NCI-H2227 treated with DMSO at 0.1 percent for 48 hours (cell line): ENCODE data around the gene INPP1.
"Not testable (repeated sequence)": the region's sequence is repeated elsewhere in the genome, so short reads cannot be mapped to it uniquely, and the experiment has no call there.

Source experiments
- DNase-seq: peaks from one replicate; lab custom pipeline; 2025; lab: John Stamatoyannopoulos, UW

The INPP1 gene

DNA sequence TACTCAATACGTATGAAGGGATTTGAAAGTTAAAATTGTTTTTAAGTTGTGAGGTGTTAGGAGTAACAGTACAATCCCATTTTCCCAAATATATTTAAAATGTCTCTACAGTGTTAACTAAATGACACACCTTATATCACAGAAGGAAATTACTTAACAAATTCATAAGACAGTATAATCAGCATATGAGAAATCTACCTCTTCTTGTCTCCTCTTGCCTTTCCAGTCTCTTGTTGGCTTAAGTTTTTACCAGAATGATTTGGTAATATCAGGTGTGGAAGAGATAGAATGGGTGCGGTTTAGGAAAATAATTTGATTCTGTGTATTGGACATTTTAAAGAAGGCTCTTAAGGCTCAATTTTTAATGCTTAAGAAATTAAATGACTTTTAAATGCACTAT, 9.5 kb upstream of the INPP1 start:
- no peak for DNase-seq

DNA sequence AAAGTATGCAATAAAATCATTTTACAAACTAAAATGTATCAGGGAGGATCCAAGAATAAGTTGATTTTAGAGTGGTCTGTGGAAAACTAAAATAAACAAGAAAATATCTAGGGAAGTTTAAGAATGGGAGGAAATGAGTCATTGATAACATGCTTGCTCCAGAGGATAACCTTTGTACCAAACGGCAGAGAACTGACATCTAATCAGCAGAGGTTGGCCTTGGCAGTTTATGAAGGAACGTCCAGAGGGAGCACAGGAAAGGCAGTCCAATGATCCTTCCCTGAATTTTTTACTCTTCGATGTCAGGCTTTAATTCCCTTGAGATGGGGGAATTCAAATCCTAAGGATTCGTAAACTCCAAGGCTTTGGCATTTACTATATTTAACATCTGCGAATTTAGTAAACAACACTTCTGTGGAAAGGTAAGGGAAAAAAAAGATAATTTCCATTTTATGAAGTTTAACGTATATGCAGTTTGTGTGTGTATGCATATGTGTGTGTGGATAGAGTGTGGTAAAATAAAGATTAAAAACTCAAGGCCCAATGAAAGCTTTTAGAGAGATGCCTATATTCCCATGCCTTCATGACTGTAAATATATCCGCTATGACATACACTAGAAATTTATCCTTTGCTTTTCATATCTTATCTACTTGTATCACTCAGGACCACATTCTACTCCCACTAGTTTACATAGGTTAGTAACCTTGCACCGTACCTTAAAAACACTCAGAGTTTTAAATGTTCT, 8.7 kb upstream of the INPP1 start:
- DNase-seq = no peak

DNA sequence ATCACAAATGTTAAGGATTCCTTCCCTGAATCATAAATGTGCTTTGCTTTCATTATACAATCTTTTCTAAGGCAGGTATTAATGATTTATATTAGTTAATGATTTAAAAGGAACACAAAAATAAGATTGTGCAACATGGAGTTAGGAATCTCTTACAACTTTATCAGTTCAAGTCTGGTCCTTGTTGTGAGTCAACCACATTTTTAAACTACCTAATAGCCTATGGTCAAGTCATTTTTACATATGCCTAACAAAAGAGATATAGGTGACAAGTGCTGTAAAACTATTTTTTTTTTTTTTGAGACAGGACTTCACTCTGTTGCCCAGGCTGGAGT, 8.2 kb upstream of the INPP1 start:
- no peak for DNase-seq

DNA sequence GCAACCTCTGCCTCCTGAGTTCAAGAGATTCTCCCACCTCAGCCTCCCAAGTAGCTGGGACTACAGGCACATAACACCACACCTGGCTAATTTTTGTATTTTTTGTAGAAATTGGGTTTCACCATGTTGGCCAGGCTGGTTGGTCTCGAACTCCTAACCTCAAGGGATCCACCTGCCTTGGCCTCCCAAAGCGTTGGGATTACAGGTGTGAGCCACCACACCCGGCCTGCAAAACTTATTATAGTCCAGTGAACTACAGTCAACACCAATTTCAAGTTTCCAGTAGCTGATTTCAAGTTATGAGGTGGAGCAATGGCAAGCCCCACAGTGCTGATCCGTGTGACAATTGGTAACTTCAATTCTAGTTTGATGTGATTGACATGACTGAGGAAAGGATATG, 7.8 kb upstream of the INPP1 start:
- DNase-seq = not testable (repeated sequence)

DNA sequence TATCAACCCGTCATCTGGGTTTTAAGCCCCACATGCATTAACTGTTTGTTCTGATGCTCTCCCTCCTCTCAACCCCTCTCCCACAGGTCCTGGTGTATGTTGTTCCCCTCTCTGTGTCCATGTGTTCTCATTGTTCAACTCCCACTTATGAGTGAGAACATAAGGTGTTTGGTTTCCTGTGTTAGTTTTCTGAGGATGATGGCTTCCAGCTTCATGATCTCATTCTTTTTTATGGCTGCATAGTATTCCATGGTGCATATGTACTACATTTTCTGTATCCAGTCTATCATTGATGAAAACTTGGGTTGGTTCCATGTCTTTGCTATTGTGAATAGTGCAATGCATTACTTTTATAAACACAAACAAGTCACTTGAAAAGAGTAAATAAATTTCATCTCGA, 7.0 kb upstream of the INPP1 start:
- DNase-seq = no peak

DNA sequence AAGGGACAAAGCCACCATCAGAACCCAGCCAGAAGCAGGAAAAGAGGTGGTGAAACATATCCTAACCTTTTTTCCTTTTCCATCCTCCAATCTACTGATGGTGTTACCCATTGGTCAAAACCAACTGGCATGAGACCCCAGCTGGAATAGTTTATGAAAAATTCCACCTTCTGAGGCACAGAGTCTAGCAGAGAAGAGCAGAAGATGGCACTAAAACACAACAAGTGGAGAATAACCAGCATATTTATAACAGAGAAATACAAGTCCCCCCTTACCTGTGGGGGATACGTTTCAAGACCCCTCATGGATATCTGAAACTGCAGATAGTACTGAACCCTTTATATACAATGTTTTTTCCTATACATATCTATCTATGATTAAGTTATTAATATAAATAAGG, 4.9 kb upstream of the INPP1 start:
- no peak for DNase-seq

DNA sequence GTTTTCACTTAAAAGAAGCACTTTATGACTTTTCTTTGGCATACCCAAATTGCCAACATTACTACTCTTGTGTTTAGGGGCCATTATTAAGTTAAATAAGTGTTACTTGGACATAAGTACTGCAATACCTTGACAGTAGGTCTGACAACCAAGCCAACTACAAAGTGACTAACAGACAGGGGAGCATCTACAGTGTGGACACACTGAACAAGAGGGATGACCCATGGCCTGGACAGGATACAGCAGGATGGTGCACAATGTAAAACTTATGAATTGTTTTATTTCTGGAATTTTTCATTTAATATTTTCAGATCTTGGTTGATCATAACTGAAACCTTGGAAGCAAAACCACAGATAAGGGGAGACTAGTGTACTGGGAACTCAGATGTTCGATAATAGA, 4.0 kb upstream of the INPP1 start:
- no peak for DNase-seq

DNA sequence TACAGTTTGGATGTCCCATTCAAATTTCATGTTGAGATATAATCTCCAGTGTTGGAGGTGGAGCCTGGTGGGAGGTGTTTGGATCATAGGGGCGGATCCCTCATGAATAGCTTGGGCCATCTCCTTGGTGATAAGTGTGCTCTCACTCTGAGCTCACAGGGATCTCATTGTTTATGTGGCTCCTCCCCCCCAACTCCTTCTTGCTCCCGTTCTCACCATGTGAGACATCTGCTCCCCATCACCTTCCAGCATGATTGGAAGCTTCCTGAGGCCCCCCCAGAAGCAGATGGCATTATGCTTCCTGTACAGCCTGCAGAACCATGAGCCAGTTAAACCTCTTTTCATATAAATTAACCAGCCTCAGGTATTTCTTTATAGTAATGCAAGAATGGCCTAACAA, 3.0 kb upstream of the INPP1 start:
- peak; percentile 26 for DNase-seq

DNA sequence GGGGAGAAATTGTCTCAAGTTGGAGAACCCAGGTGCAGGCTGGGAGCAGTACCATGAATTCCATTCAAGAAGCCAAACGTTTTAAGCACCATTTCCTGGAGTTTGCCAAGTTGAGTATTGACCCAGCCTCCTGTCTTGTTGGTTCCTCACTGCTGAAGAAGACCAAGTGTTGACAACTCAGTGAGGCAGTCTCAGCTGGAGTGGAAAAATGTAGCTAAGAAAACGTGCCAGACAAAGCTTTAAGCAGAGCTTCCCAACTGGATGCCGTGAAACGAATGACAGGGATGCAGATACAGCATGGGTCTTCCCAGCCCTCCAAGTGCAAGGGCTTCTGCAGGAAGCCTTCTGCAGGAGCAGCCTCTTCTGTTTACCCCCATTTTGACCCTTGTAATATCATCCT, 778 bp upstream of the INPP1 start:
- no peak for DNase-seq

DNA sequence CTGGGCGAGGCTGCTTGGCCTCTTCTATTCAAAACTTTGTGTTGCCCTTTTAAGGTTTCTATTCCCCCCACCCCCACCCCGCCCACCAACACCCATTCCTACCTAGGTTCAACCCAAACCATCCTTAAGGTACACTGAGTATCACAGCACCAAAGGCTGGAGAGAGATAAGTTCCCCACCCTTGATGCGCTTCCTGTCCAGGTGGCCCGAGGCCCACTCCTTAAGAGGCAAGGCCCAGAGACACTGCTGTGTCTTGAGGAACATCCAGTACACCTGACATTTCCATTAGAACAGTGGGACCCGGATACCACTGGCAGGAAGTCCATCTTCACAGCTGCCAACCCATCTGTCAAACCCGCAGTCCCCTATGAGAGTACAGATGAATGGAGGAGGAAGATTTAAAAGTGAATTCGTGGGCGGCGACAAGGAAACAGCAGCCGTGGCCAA, 277 bp upstream of the INPP1 start:
- no peak for DNase-seq

DNA sequence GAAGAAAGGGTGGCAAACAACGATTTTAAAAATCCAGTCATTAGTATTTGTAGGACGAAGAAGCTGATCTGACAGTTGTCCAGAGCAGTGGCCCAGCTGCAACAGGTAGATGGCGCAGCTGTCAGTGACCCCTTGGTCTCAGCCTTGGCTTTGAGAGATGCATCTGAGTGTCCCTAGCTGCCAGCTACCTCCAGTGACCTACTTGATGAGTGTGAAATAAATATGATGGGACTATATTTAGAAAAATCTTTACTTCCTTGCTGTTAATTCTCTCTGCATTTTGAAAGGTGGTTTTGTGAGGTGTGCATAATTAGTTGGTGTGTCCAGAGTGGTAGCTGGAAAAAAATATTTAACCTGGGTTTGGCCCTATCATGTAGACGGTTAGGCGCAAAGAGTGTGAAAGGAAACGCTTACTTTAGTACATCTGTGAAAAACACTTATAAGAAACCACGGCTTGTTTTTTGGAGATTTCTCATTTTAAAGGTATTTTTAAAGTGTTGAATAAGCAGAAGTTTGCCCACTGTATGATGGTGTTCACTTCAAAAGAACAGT, 963 bp downstream of the INPP1 start:
- no peak for DNase-seq

DNA sequence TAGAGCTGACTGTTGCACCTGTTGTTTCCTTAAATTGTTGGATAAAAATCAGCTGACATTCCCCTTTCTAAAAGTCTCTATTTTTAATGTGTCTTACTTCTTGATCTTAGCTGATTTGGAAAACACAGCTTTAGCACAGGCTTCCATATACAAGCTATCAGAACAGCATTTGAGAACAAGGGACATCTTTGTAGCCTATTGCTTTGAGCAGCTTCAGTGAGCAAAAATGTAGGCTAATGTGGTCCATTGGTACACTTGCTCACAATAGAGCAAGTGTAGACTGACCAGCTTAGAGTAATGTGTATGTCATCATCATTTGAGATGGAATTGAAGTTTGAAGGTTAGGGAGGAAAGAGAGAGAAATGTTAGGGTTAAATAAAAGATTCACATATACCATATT, 7.0 kb downstream of the INPP1 start:
- no peak for DNase-seq

DNA sequence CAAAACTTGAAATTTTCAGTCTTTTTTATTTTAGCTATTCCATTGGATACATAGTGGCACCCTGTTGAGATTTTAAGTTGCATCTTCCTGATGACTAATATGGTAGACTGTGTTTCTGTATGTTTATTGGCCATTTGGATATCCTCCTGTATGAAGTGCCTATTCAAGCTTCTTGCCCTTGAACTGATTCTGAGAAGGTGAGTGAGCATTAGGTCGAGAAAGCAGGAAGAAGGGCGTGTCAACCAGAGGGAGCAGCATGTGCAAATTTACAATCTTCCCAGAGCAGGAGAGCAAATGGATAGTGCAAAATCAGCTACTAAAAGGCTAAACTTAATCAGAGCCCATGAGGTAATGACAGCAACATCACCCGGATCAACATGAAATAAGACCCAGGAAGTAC, 8.6 kb downstream of the INPP1 start:
- no peak for DNase-seq

DNA sequence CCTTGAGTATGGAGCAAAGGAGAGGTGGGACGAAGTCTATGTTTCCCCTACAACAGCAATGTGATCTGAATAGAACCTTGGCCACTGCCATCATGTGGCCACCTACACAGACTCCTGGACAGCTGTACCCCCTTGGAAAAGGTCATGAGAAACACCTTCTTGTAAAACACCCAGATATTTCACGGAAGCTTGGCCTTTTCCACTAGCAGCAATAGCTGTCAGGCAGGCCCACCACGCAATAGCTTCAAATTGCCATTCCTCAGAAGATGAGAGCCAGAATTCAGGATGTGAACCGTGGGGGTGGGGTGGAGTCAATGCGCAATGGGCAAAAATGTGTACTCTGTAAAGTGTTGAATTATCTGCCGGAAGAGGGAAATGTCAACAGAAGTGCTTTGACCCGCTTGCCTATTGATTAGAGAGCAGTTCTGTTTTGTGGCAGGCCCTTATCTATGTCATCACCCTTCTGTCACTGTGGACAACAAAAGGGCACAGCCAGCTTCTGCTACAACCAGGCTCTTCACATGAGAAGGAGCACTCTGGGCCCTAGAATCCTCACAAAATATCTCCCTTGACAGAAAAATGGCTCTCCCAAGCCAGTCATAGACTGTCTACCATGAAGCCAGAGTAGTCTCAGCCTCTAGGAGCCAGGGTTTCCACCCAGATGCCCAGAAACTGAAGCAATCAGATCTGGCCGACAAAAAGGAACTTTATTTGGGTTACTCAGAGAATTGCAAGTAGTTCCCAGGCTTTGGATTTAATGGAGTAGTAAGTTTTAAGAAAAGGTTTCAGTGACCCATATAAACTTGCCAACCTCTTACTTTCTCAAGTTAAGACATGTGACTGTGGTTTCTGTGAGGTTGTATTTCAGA, 9.5 kb downstream of the INPP1 start:
- DNase-seq = peak; percentile 53

DNA sequence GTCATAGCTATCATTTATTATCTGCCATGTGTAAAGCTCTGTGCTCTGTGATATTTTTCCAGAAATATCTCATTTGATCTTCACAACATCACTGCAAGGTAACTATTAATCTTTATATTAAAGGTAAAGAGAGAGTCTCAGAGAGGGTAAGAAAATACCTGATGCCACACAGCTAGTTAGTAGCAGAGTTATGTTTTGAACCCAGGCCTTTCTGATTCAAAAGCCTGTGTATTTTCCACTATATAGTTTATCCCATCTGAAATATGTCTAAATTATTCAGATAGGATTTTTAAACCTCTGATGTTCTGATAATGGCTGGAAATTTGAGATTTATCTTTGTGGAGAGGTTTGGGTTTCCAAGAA, 10.1 kb downstream of the INPP1 start:
- no peak for DNase-seq

DNA sequence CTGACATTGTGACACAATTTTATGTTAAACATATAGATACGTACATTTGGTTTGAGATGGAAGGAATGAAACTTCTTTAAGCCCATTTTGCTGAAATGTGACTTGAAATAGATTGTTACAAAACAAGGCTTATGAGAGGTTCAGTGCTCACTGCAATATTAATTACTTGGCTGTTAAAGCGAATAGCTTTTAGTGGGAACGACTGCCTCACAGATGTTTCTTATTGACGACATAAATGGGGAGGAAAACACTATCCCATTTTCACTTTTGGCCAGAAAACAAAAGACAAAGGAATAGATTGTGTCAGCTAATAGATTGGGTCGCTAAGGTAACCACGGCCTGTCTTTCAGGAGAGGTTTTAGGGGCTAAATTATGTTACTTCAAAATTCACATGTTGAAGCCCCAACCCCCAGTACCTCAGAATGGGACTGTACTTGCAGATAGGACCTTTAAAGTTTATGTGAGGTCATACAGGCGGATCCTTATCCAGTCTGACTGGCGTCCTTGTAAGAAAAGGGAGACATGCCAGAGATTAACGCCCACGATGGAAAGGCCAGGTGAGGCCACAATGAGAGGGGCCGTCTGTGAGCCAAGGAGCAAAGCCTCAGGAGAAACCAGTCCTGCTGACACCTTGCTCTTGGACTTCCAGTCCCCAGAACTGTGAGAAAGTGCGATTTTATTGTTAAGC, 10.8 kb downstream of the INPP1 start:
- DNase-seq = no peak

DNA sequence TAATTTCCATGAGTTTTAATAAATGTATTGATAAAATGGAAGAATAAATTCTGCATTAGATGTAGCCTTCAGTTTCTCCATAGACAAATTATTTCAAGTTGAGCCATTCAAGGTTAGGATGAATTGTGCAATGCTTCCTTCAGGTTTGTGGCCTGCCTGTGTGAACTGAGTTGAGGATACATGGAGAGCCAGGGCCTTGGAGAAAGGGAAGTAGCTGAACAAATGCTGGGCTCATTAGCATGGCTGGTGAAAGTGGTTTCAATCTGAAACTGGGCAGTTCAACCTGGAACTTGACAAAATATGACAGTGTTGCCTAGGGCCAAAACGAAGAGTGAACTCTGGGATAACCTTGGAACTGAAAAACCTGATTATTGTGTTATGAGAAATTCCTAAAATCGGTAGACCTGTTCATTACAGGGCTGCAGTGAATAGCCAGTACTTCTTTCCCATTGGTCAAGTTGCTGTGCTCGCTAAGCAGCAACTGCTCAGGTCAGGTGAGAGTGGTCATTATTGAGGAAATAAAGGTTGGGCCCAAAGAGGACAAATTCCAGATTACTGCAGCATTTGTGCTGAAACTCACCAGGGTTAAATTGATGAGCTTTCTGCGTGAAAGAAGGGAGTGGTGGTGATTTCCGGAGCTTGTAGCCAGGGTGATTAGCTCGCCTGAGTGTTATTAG, 12.7 kb downstream of the INPP1 start:
- DNase-seq = peak; percentile 68

DNA sequence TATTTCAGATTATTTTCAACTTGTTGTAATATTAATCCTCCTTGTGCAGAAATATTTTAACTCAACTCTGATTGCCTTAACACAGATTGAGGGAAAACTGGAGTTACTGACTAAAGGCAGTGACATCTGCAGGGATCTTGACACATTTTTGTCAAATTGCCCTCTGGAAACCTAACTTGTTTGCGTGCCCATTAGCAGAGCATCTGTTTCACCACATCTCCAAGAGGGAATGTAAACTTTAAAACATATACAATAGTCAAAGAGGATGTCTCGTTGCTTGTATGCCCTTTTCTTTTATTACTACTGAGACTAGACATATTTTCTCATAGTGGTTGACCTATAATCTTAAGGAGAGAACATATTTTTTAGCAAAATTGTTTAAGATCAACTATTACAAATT, 14.2 kb downstream of the INPP1 start:
- DNase-seq = no peak

DNA sequence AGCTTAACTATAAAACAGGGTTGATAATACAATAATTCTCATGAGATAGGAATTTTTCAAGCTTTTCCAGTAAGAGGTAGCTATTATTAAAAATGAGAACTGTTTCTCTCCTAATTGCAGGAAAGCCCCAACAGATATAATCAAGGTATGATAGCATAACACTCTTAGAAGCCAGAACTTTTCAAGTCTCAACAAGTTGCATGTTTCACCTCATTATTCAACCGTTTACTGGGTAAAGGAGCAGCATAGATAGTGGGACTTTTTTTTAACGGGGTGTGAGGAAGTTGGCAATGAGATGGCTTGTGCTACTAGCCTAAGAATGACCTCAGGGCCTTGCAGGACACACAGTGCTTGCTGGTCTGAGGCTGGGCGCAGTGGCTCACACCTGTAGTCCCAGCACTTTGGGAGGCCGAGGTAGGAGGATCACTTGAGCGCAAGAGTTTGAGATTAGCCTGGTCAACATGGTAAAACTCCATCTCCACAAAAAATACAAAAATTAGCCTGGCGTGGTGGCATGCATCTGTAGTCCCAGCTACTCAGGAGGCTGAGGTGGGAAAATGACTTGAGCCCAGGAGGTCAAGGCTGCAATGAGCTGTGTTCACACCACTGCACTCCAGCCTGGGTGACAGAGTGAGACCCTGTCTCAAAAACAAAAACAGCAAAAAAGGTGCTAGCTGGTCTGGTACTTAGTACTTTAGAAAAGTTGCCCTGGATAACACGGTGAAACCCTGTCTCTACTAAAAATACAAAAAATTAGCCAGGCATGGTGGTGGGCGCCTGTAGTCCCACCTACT, 15.5 kb downstream of the INPP1 start:
- not testable (repeated sequence) for DNase-seq

DNA sequence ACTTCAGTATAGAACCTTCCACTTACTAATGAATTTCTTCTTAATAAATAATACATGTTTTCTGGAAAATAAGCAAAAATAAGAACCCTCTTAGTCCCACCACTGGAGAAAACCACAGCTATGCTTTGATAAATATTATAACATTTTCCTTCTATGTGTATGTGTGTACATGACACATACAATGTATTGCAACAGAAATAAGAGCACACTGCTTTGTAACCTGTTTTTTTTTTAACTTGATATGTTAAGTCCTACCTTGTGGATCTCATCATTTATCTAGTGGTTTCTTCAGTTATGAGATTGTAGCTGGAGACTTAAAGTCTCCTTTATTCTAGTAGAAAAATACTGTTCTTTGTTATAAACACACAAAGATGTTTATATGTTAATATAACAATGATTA, 17.2 kb downstream of the INPP1 start:
- no peak for DNase-seq

DNA sequence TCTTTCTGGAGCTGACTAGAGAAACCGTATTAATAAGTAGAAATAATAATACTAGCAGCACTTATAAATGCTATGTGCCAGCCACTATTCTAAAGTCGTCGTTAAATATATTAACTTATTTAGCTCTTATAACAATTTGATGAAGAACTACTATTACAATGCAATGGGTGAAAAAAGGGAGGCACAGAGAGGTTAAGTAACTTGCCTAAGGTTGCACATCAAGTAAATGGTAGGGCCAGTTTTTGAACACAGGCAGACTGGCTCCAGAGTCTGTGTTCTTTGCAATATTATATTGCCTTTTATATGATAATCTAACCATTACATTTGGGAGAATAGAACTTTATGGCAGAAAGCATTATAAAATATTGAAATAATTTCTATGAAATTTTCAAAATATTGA, 17.6 kb downstream of the INPP1 start:
- DNase-seq = no peak
